Activated CD4-positive, alpha-beta T cell treated with anti-CD3 and anti-CD28 coated beads, Interleukin-2, amount 50 U/mL, for 16 hours (primary cell): ENCODE results near the gene TPPP2.

ENCODE experiments used
- DNase-seq: peaks from one replicate; pipeline ENCODE4 v3.0.0-alpha.2; 2020

Gene TPPP2

DNA sequence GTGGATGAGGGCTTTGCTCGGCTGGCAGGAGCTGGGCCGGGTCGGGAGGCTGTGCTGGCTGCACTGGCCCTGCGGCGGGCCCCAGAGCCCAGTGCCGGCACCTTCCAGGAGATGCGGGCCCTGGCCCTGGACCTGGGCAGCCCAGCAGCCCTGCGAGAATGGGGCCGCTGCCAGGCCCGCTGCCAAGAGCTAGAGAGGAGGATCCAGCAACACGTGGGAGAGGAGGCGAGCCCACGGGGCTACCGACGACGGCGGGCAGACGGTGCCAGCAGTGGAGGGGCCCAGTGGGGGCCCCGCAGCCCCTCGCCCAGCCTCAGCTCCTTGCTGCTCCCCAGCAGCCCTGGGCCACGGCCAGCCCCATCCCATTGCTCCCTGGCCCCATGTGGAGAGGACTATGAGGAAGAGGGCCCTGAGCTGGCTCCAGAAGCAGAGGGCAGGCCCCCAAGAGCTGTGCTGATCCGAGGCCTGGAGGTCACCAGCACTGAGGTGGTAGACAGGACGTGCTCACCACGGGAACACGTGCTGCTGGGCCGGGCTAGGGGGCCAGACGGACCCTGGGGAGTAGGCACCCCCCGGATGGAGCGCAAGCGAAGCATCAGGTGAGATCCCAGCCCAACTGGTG is 51.6 kb downstream of the TPPP2 start:
- no peak for DNase-seq
